ENCODE data around the gene SPATA16.

DNA sequence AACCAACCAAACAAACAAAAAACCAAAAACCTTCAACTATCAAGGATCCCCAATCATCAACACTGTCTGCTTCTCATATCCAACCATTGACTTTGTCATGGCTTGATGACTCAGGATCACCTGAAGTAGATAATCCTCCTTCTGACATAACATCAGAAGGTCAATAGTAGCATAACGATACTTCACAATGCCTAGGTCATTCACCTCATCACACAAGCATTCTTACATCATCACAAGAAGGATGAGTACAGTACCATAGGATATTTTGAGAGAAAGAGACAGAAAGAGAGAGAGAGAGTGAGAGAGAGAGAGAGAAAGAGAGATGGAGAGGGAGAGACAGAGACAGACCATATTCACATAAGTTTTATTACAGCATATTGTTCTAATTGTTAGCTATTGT lies 42.1 kb downstream of the SPATA16 start:
- TF ChIP-seq, protein P1, sequence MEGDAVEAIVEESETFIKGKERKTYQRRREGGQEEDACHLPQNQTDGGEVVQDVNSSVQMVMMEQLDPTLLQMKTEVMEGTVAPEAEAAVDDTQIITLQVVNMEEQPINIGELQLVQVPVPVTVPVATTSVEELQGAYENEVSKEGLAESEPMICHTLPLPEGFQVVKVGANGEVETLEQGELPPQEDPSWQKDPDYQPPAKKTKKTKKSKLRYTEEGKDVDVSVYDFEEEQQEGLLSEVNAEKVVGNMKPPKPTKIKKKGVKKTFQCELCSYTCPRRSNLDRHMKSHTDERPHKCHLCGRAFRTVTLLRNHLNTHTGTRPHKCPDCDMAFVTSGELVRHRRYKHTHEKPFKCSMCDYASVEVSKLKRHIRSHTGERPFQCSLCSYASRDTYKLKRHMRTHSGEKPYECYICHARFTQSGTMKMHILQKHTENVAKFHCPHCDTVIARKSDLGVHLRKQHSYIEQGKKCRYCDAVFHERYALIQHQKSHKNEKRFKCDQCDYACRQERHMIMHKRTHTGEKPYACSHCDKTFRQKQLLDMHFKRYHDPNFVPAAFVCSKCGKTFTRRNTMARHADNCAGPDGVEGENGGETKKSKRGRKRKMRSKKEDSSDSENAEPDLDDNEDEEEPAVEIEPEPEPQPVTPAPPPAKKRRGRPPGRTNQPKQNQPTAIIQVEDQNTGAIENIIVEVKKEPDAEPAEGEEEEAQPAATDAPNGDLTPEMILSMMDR (IDR thresholded peaks at IDR 0.05) = no peak
- TF ChIP-seq EZH2 (IDR thresholded peaks at IDR 0.05; ENCODE audit: borderline replicate concordance, insufficient read depth, low read depth, low read length, poor library complexity, severe bottlenecking) = no peak

All from B cell (primary cell).